Esophagus squamous epithelium (tissue), 5 donors: ENCODE data around the gene CREBL2. TPM values are rescaled to one million over a fixed set of nuclear protein-coding genes. Genes with fewer than 3 reads are reported as not detected.

ENCODE experiments used
- DNase-seq: peaks from one replicate; lab custom pipeline; 2025; lab: John Stamatoyannopoulos, UW
- H3K27ac ChIP-seq, 4 donors: fragments of 200-600 bp; sonication (generic); one replicate each; pipeline ENCODE4 v1.5.1; 2016 to 2019; ENCODE audit warnings: mild to moderate bottlenecking in 1 of 4
- H3K27me3 ChIP-seq, 4 donors: fragments of 200-600 bp; sonication (generic); 1 replicate in 3 of 4; 2 replicates in 1 of 4; pipeline versions ENCODE4 v1.5.1 to v1.6.0; 2017 to 2021; ENCODE audit warnings: antibody characterized with exemption in 1 of 4
- H3K36me3 ChIP-seq, 3 donors: fragments of 200-600 bp; sonication (generic); one replicate each; pipeline ENCODE4 v1.5.1; 2016 to 2019
- H3K4me1 ChIP-seq, 3 donors: fragments of 200-600 bp; sonication (generic); one replicate each; pipeline ENCODE4 v1.5.1; 2017 to 2019
- H3K4me3 ChIP-seq, 4 donors: fragments of 200-600 bp; sonication (generic); 1 replicate in 3 of 4; 2 replicates in 1 of 4; pipeline ENCODE4 v1.5.1; 2016 to 2019; ENCODE audit warnings: mild to moderate bottlenecking in 2 of 4, moderate library complexity in 1 of 4
- H3K9me3 ChIP-seq, 3 donors: fragments of 200-600 bp; sonication (generic); one replicate each; pipeline ENCODE4 v1.5.1; 2016 to 2019
- POLR2A ChIP-seq, 4 donors: fragments of 450-650 bp; IDR thresholded peaks; one replicate each; pipeline ENCODE4 v1.6.1; 2017; ENCODE audit warnings: antibody characterized with exemption in 4 of 4, mild to moderate bottlenecking in 4 of 4, moderate library complexity in 3 of 4
- WGBS, 2 donors: methylation state at CpG; one replicate each; pipeline ENCODE4 v1.1.5; 2018; 5-methylcytosine and 5-hydroxymethylcytosine counted together
- intact Hi-C: fragments of 100-400 bp; cut with DNase I; formaldehyde crosslinking; loops from one replicate; pipeline ENCODE4 v1.15.0; 2022
- total RNA-seq, 4 donors: library from RNA; depleted of rRNA; stranded (reverse); fragments of >200 nt; gene quantifications; one replicate each; pipeline ENCODE4 v1.1.0, GENCODE V29; 2016
- TF ChIP-seq, protein P1 (sequence below), 6 experiments: fragments of 450-650 bp in 4 of 6; fragments of 200-600 bp in 2 of 6; sonication (generic) in 2 of 6; IDR thresholded peaks; one replicate each; pipeline ENCODE4 v1.5.1; 2016 to 2019; ENCODE audit warnings: antibody characterized with exemption in 6 of 6, mild to moderate bottlenecking in 4 of 6, moderate library complexity in 4 of 6
- donor health status: DM: yes; HTN: yes; CAD: no.

CREBL2 gene
- total RNA-seq, 4 donors from 2014 or later = 9.4 to 30.7 (median 17.3) TPM

DNA sequence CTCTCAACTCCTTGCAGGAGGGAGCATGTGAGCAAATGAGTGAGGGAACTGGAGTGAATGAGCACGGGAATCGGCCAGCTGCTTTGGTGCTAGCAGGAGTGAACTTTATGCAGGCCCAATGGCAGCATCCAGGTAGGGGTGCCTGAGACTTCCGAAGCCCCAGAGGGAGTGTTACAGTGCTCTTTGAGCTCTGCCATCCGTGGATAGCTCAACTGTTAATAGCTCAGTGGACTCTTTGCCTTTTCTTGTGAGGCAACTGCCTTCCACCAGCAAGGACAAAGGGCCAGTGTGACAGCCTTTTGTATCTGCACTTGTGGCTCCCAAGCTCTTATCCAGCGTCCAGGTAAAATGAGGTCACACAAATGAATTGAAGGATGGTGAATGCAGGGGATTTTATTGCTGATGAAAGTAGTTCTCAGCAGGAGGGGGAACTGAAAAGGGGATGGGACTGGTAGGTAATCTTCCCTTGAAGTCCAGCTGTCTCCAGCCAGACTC lies 12.9 kb downstream of the CREBL2 start:
- Histone ChIP-seq H3K4me3 (no peak overlapping the region), H3K4me1 (peaks cover 0 to 16% (median 0%) of the 10 kb centered on the region in 3 donors), H3K36me3 (peaks cover 0 to 20% (median 0%) of the 10 kb centered on the region in 3 donors), H3K9me3 (no peaks in the 10 kb centered on the region), H3K27ac (no peak overlapping the region), H3K27me3 (no peaks in the 10 kb centered on the region)
- intact Hi-C loops = no loop called here
- no peak for DNase-seq
- WGBS, 2 donors = 83% methylated on average over 1 to 4 of the region's 5 CpGs
- TF ChIP-seq, protein P1, sequence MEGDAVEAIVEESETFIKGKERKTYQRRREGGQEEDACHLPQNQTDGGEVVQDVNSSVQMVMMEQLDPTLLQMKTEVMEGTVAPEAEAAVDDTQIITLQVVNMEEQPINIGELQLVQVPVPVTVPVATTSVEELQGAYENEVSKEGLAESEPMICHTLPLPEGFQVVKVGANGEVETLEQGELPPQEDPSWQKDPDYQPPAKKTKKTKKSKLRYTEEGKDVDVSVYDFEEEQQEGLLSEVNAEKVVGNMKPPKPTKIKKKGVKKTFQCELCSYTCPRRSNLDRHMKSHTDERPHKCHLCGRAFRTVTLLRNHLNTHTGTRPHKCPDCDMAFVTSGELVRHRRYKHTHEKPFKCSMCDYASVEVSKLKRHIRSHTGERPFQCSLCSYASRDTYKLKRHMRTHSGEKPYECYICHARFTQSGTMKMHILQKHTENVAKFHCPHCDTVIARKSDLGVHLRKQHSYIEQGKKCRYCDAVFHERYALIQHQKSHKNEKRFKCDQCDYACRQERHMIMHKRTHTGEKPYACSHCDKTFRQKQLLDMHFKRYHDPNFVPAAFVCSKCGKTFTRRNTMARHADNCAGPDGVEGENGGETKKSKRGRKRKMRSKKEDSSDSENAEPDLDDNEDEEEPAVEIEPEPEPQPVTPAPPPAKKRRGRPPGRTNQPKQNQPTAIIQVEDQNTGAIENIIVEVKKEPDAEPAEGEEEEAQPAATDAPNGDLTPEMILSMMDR (IDR thresholded peaks at IDR 0.05) = no peak
- no peak for TF ChIP-seq POLR2A (IDR thresholded peaks at IDR 0.05)

DNA sequence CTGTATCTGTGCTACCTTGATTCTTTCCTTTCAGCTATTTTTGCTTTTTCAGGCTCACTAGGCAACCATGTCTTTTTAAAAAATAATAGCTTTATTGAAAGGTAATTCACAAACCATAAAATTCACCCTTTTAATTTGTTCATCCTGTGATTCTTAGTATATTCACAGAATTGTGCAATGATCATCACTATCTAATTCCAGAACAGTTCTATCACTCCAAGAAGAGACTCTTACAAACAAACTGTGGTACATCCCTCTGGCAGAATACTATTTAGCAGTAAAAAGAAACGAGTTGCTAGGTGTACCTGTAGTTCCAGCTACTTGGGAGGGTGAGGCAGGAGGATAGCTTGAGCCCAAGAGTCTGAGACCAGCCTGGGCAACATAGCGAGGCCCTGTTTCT lies 14.8 kb downstream of the CREBL2 start:
- Histone ChIP-seq H3K4me1 (peaks cover 0 to 16% (median 0%) of the 10 kb centered on the region in 3 donors), H3K9me3 (no peaks in the 10 kb centered on the region), H3K36me3 (peaks cover 0 to 20% (median 0%) of the 10 kb centered on the region in 3 donors), H3K27ac (no peak overlapping the region), H3K27me3 (no peaks in the 10 kb centered on the region), H3K4me3 (no peak overlapping the region)
- 69 to 100% methylated on average over 1 to 2 of the region's 2 CpGs for WGBS, 2 donors
- TF ChIP-seq, protein P1 (IDR thresholded peaks at IDR 0.05) = no peak
- no peak for TF ChIP-seq POLR2A (IDR thresholded peaks at IDR 0.05)
- DNase-seq = no peak
- intact Hi-C loops = no loop called here

GRCh38 chr12:12627308-12627827 lies 15.7 kb downstream of the CREBL2 start:
- TF ChIP-seq, protein P1 (IDR thresholded peaks at IDR 0.05) = no peak
- no peak for TF ChIP-seq POLR2A (IDR thresholded peaks at IDR 0.05)
- Histone ChIP-seq H3K27ac (no peak overlapping the region), H3K36me3 (peaks cover 0 to 20% (median 0%) of the 10 kb centered on the region in 3 donors), H3K4me1 (peaks cover 0 to 16% (median 0%) of the 10 kb centered on the region in 3 donors), H3K4me3 (no peak overlapping the region), H3K9me3 (no peaks in the 10 kb centered on the region), H3K27me3 (no peaks in the 10 kb centered on the region)
- WGBS, 2 donors = 77 to 90% methylated on average over 2 of the region's 2 CpGs
- intact Hi-C loops = no loop called here
- no peak for DNase-seq

- Histone ChIP-seq H3K4me1 (peaks cover 0 to 16% (median 0%) of the 10 kb centered on the region in 3 donors), H3K36me3 (peaks cover 0 to 20% (median 0%) of the 10 kb centered on the region in 3 donors), H3K27me3 (no peaks in the 10 kb centered on the region), H3K9me3 (no peaks in the 10 kb centered on the region), H3K4me3 (no peak overlapping the region), H3K27ac (no peak overlapping the region)
- 97 to 100% methylated on average over 4 of the region's 4 CpGs for WGBS, 2 donors
- TF ChIP-seq POLR2A (IDR thresholded peaks at IDR 0.05) = no peak
- TF ChIP-seq, protein P1 (IDR thresholded peaks at IDR 0.05) = no peak
- intact Hi-C loops = no loop called here
- DNase-seq = no peak
Measured at GRCh38 chr12:12628013-12628412, 16.3 kb downstream of the CREBL2 start.

- Histone ChIP-seq H3K27me3 (no peaks in the 10 kb centered on the region), H3K36me3 (peaks cover 0 to 9% (median 0%) of the 10 kb centered on the region in 3 donors), H3K4me1 (peaks cover 0 to 21% (median 0%) of the 10 kb centered on the region in 3 donors), H3K9me3 (no peaks in the 10 kb centered on the region), H3K27ac (no peak overlapping the region), H3K4me3 (no peak overlapping the region)
- TF ChIP-seq, protein P1 (IDR thresholded peaks at IDR 0.05) = no peak
- TF ChIP-seq POLR2A (IDR thresholded peaks at IDR 0.05) = no peak
- 86 to 90% methylated on average over 1 of the region's 1 CpG for WGBS, 2 donors
- no peak for DNase-seq
- intact Hi-C loops = no loop called here
Measured at GRCh38 chr12:12630850-12631249, 19.2 kb downstream of the CREBL2 start.
